HG02870 (cell line): Measurements from ENCODE around the gene TBPL1.
A peak's percentile ranks its signal among the peaks of the same experiment; 100 is the strongest.
"Not testable (repeated sequence)": the region's sequence is repeated elsewhere in the genome, so short reads cannot be mapped to it uniquely, and the experiment has no call there.

ENCODE experiments used
- ATAC-seq: cut with Tn5 transposase; IDR thresholded peaks from one replicate; pipeline ENCODE4 v1.9.1; 2021; ENCODE audit warnings: mild to moderate bottlenecking, moderate library complexity; ENCODE audit not compliant: unreplicated experiment

Gene TBPL1

GRCh38 chr6:133952815-133953633 is at the start of gene TBPL1:
Gene TBPL1 (plus strand): TSS chr6:133953224. CDS start chr6:133980126, 26,902 bp downstream.
- peak; percentile 92 for ATAC-seq

- ATAC-seq = no peak
Observed at GRCh38 chr6:133903855-133904254, 49.2 kb upstream of the TBPL1 start.

- no peak for ATAC-seq
Observed at GRCh38 chr6:133906050-133906449, 47.0 kb upstream of the TBPL1 start.

- peak; percentile 78 for ATAC-seq
Observed at GRCh38 chr6:133916650-133917151, 36.3 kb upstream of the TBPL1 start.

GRCh38 chr6:133917781-133918180 is 35.2 kb upstream of the TBPL1 start:
- ATAC-seq = no peak

GRCh38 chr6:133918208-133918930 is 34.7 kb upstream of the TBPL1 start:
- ATAC-seq = no peak

GRCh38 chr6:133919362-133919761 is 33.7 kb upstream of the TBPL1 start:
- no peak for ATAC-seq

GRCh38 chr6:133921249-133921859 is 31.7 kb upstream of the TBPL1 start:
- peak; percentile 60 for ATAC-seq

- peak; percentile 78 for ATAC-seq
Observed at GRCh38 chr6:133923938-133924593, 29.0 kb upstream of the TBPL1 start.

- ATAC-seq = not testable (repeated sequence)
Observed at GRCh38 chr6:133931221-133931620, 21.8 kb upstream of the TBPL1 start.

- ATAC-seq = not testable (repeated sequence)
Observed at GRCh38 chr6:133936352-133936751, 16.7 kb upstream of the TBPL1 start.

GRCh38 chr6:133937909-133938308 is 15.1 kb upstream of the TBPL1 start:
- ATAC-seq = no peak

GRCh38 chr6:133938533-133938932 is 14.5 kb upstream of the TBPL1 start:
- ATAC-seq = no peak

- ATAC-seq = no peak
Observed at GRCh38 chr6:133939778-133940667, 13.0 kb upstream of the TBPL1 start.

- no peak for ATAC-seq
Observed at GRCh38 chr6:133945158-133945557, 7.9 kb upstream of the TBPL1 start.

GRCh38 chr6:133947302-133947900 is 5.6 kb upstream of the TBPL1 start:
- no peak for ATAC-seq

- ATAC-seq = no peak
Observed at GRCh38 chr6:133948472-133948871, 4.6 kb upstream of the TBPL1 start.

GRCh38 chr6:133951227-133951626 is 1.8 kb upstream of the TBPL1 start:
- ATAC-seq = no peak
